GM12878 (cell line): ENCODE results near the gene NTRK3. TPM values are rescaled to one million over a fixed set of nuclear protein-coding genes. Genes with fewer than 3 reads are reported as not detected.

Experiments
- ATAC-seq: fragments of 200-7000 bp; cut with Tn5 transposase; 3 replicates; pipeline ENCODE4 v1.9.1; 2020; ENCODE audit warnings: mild to moderate bottlenecking, moderate library complexity
- BruUV-seq: library from RNA; stranded (reverse); fragments of 400-500 nt; replicated peaks from 2 replicates; lab custom pipeline; 2021; lab: Mats Ljungman, UMichigan
- CTCF ChIA-PET: fragments of 300-600 bp; sonication (Branson Sonifier 250); formaldehyde crosslinking; extraction: SDS; loops from one replicate; lab custom pipeline; 2021; ENCODE audit warnings: inconsistent platforms; lab: Yijun Ruan, JAX
- POLR2A ChIA-PET: fragments of 350-600 bp; formaldehyde crosslinking; extraction: SDS; loops from one replicate; lab custom pipeline; 2021; ENCODE audit warnings: inconsistent platforms; lab: Charles Lee
- RAD21 ChIA-PET: fragments of 300-600 bp; sonication (Branson Sonifier 250); formaldehyde crosslinking; loops from one replicate; lab custom pipeline; 2023; ENCODE audit warnings: antibody characterized with exemption; ENCODE audit not compliant: unreplicated experiment; lab: Charles Lee
- SMC1A ChIA-PET: fragments of 300-600 bp; sonication (Branson Sonifier 250); formaldehyde crosslinking; loops from one replicate; lab custom pipeline; 2023; ENCODE audit not compliant: unreplicated experiment, uncharacterized antibody; lab: Charles Lee
- DNase-seq: peaks from one replicate; pipeline ENCODE4 v3.0.0-alpha.2; 2011; ENCODE audit warnings: low read depth, low spot score
- FAIRE-seq: peaks from 3 replicates; lab custom pipeline; 2011; peaks lifted over from hg19 to GRCh38; lab: Jason Lieb, UNC
- H2AFZ ChIP-seq: 2 replicates; pipeline ENCODE4 v1.6.0; 2011; ENCODE audit warnings: low read depth, low read length, control low read depth; ENCODE audit not compliant: control insufficient read depth
- H3K27ac ChIP-seq: 2 replicates; pipeline ENCODE4 v1.5.1; 2011; ENCODE audit warnings: control low read depth; ENCODE audit not compliant: control insufficient read depth, insufficient read depth
- H3K27me3 ChIP-seq, 2 experiments: replicated peaks in 1 of 2; 2 replicates each; pipeline versions ENCODE4 v1.6.0 to v1.6.1; 2011; ENCODE audit warnings: low read length in 1 of 2; ENCODE audit not compliant: control insufficient read depth in 2 of 2, insufficient read depth in 2 of 2
- H3K36me3 ChIP-seq, 2 experiments: 2 replicates each; pipeline ENCODE4 v1.5.1; 2011; ENCODE audit warnings: low read length in 1 of 2; ENCODE audit not compliant: control insufficient read depth in 2 of 2, insufficient read depth in 2 of 2
- H3K4me1 ChIP-seq: 2 replicates; pipeline ENCODE4 v1.6.1; 2011; ENCODE audit warnings: mild to moderate bottlenecking, low read length, moderate library complexity, mixed read lengths; ENCODE audit not compliant: control insufficient read depth, insufficient read depth
- H3K4me2 ChIP-seq: 2 replicates; pipeline ENCODE4 v1.6.0; 2011; ENCODE audit warnings: control low read depth; ENCODE audit not compliant: control insufficient read depth, insufficient read depth
- H3K4me3 ChIP-seq: fragments of 200-600 bp; sonication (generic); 2 replicates; pipeline ENCODE4 v1.5.1; 2016
- H3K79me2 ChIP-seq: 2 replicates; pipeline ENCODE4 v1.6.0; 2011; ENCODE audit warnings: low read length; ENCODE audit not compliant: control insufficient read depth, insufficient read depth
- H3K9ac ChIP-seq: 2 replicates; pipeline ENCODE4 v1.8.0; 2011; ENCODE audit warnings: low read length, control low read depth, mixed read lengths; ENCODE audit not compliant: control insufficient read depth, insufficient read depth
- H3K9me3 ChIP-seq: replicated peaks from 3 replicates; pipeline ENCODE4 v1.5.1; 2011; ENCODE audit warnings: mild to moderate bottlenecking, low read length; ENCODE audit not compliant: control insufficient read depth, insufficient read depth
- H4K20me1 ChIP-seq: 2 replicates; pipeline ENCODE4 v1.6.0; 2011; ENCODE audit not compliant: control insufficient read depth, insufficient read depth
- BCL11A ChIP-seq: IDR thresholded peaks from 2 replicates; pipeline ENCODE4 v1.6.1; 2011; ENCODE audit warnings: low read depth, low read length
- DPF2 ChIP-seq: fragments of 450-650 bp; IDR thresholded peaks from 2 replicates; pipeline ENCODE4 v1.6.1; 2017; ENCODE audit warnings: mild to moderate bottlenecking
- POU2F2 ChIP-seq: IDR thresholded peaks from 3 replicates; pipeline ENCODE4 v1.6.1; 2011; ENCODE audit warnings: low read depth, mild to moderate bottlenecking, low read length, borderline replicate concordance
- RFX5 ChIP-seq: IDR thresholded peaks from 2 replicates; pipeline ENCODE4 v1.6.1; 2011; ENCODE audit warnings: low read depth, low read length, improper control_type of control experiment
- SPI1 ChIP-seq: IDR thresholded peaks from 2 replicates; pipeline ENCODE4 v1.6.1; 2011; ENCODE audit warnings: low read depth, mild to moderate bottlenecking, low read length, moderate library complexity, borderline replicate concordance; ENCODE audit not compliant: insufficient read depth
- STAT1 ChIP-seq: fragments of 450-650 bp; conservative IDR thresholded peaks from 2 replicates; pipeline ENCODE4 v1.6.1; 2014; ENCODE audit warnings: antibody characterized with exemption, mild to moderate bottlenecking
- TCF12 ChIP-seq: IDR thresholded peaks from 2 replicates; pipeline ENCODE4 v1.6.1; 2011; ENCODE audit warnings: low read depth, mild to moderate bottlenecking, low read length
- ZNF24 ChIP-seq: fragments of 450-650 bp; IDR thresholded peaks from 2 replicates; pipeline ENCODE4 v1.6.1; 2017; ENCODE audit warnings: antibody characterized with exemption, mild to moderate bottlenecking
- WGBS: methylation state at CpG from one replicate; pipeline ENCODE4 v1.1.6; 2016; ENCODE audit warnings: low lambda C conversion rate; ENCODE audit not compliant: insufficient replicate concordance, insufficient coverage; ENCODE audit errors: missing lambda C conversion rate; 5-methylcytosine and 5-hydroxymethylcytosine counted together
- in situ Hi-C: fragments of 300-500 bp; cut with MboI; formaldehyde crosslinking; loops from 9 replicates; pipeline ENCODE4 v1.14.3; 2018; ENCODE audit warnings: mixed read lengths
- intact Hi-C: fragments of 100-400 bp; cut with micrococcal nuclease; formaldehyde crosslinking; loops from one replicate; pipeline ENCODE4 v1.14.2; 2022; ENCODE audit not compliant: unreplicated experiment
- polyA plus RNA-seq, 11 experiments: library from polyadenylated mRNA; depleted of rRNA in 4 of 11; unstranded in 6 of 11; stranded (reverse) in 5 of 11; fragments of >200 nt; fragmentation: Nextera tagmentation in 4 of 11; fragmentation: Illumina TruSeq in 1 of 11; extraction: Ambion mirVana in 4 of 11; extraction: Trizol in 1 of 11; gene quantifications; 1 replicate in 1 of 11; 2 replicates in 10 of 11; pipeline versions ENCODE4 v1.2.1 to v1.2.3, GENCODE V29; 2011 to 2016; ENCODE audit warnings: inconsistent platforms in 2 of 11, missing spikeins in 2 of 11, low read depth in 1 of 11
- total RNA-seq, 4 experiments: library from RNA; depleted of rRNA in 3 of 4; stranded (reverse); fragments of >200 nt in 3 of 4; fragmentation: Illumina TruSeq in 1 of 4; extraction: Trizol in 1 of 4; gene quantifications; 2 replicates each; pipeline versions ENCODE4 v1.2.1 to v1.2.3, GENCODE V29; 2013 to 2021
- TF ChIP-seq, protein P1 (sequence below): fragments of 450-650 bp; formaldehyde crosslinking; IDR thresholded peaks from 2 replicates; pipeline ENCODE4 v1.4.0; 2020; ENCODE audit warnings: mild to moderate bottlenecking, moderate library complexity
- TF ChIP-seq, protein P2 (sequence below): fragments of 450-650 bp; IDR thresholded peaks from 2 replicates; pipeline ENCODE4 v1.6.1; 2017; ENCODE audit warnings: borderline replicate concordance
- TF ChIP-seq, protein P3 (sequence below): fragments of 450-650 bp; IDR thresholded peaks from 2 replicates; pipeline ENCODE4 v1.6.1; 2016; ENCODE audit warnings: mild to moderate bottlenecking, moderate library complexity, borderline replicate concordance
- TF ChIP-seq, protein P4 (sequence below): IDR thresholded peaks from 2 replicates; pipeline ENCODE4 v1.6.1; 2012; ENCODE audit warnings: low read depth, low read length, improper control_type of control experiment
- TF ChIP-seq, protein P5 (sequence below): fragments of 450-650 bp; IDR thresholded peaks from 2 replicates; pipeline ENCODE4 v1.6.1; 2016; ENCODE audit warnings: mild to moderate bottlenecking

NTRK3 gene
- total and polyA plus RNA-seq, 10 of the 15 experiments (the other 5 are each of a cell fraction or from before 2014, with no cell fraction given) = not detected

DNA sequence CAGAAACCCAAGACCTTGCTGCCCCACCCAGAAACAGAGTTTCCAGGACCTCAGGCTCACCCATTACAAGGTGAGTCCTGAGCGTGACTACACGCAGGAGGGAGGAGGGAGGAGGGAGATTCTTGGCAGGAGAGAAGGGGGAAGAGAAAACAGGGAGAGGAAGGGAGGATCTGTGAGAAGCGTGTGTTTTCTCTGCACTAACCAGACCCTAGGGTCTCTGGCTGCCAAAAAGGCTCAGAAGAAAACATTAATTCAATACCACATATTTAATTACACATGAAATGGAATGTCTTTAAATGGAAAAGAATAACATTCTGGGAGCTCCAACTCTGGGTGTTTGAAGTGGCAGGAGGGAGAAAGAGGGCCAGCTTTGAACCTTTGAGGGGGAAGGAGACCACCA lies 309.0 kb downstream of the NTRK3 start (continued):
- TF ChIP-seq, protein P1, sequence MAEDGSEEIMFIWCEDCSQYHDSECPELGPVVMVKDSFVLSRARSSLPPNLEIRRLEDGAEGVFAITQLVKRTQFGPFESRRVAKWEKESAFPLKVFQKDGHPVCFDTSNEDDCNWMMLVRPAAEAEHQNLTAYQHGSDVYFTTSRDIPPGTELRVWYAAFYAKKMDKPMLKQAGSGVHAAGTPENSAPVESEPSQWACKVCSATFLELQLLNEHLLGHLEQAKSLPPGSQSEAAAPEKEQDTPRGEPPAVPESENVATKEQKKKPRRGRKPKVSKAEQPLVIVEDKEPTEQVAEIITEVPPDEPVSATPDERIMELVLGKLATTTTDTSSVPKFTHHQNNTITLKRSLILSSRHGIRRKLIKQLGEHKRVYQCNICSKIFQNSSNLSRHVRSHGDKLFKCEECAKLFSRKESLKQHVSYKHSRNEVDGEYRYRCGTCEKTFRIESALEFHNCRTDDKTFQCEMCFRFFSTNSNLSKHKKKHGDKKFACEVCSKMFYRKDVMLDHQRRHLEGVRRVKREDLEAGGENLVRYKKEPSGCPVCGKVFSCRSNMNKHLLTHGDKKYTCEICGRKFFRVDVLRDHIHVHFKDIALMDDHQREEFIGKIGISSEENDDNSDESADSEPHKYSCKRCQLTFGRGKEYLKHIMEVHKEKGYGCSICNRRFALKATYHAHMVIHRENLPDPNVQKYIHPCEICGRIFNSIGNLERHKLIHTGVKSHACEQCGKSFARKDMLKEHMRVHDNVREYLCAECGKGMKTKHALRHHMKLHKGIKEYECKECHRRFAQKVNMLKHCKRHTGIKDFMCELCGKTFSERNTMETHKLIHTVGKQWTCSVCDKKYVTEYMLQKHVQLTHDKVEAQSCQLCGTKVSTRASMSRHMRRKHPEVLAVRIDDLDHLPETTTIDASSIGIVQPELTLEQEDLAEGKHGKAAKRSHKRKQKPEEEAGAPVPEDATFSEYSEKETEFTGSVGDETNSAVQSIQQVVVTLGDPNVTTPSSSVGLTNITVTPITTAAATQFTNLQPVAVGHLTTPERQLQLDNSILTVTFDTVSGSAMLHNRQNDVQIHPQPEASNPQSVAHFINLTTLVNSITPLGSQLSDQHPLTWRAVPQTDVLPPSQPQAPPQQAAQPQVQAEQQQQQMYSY (CRISPR knock-in tag) = no peak

DNA sequence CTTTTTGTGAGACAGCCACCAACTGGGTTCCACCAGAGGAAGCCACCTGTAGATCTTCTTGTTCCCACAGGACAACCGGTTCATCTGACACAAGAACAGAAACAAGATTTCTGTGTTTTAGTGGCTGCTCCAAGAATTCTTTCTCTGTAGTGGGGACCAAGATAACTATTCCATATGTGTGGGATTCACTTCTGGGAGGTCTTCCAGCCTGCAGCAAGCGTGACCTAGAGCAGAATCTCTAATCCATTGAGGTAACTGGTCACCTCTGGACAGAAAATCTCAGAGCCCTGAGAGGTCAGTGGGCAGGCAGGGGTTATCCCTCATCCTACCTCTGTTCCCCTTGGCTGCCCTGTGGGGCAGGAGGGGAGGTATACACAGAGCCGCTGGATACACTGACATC lies 311.3 kb downstream of the NTRK3 start:
- ATAC-seq (no peak), DNase-seq (no peak), FAIRE-seq (no peak)
- no peaks in the 10 kb centered on the region for H4K20me1 ChIP-seq
- no peak overlapping the region for H3K27ac ChIP-seq
- H3K9ac ChIP-seq = no peak overlapping the region
- POLR2A ChIA-PET = no interaction called here
- in situ Hi-C loops = no loop called here
- H2AFZ ChIP-seq = no peak overlapping the region
- no peaks in the 10 kb centered on the region for H3K36me3 ChIP-seq
- no peaks in the 10 kb centered on the region for H3K9me3 ChIP-seq
- CTCF ChIA-PET = no interaction called here
- SMC1A ChIA-PET = no interaction called here
- no peaks in the 10 kb centered on the region; a peak in 1 of 4 replicates for H3K27me3 ChIP-seq
- intact Hi-C loops = no loop called here
- H3K4me2 ChIP-seq = no peak overlapping the region
- no peak overlapping the region for H3K4me3 ChIP-seq
- WGBS = 36% methylated on average over 3 of the region's 3 CpGs
- no peaks in the 10 kb centered on the region for H3K4me1 ChIP-seq
- no peaks in the 10 kb centered on the region for H3K79me2 ChIP-seq
- RAD21 ChIA-PET = no interaction called here
- BruUV-seq = no TSS peak
- TF ChIP-seq POU2F2 (no peak), SPI1 (no peak), RFX5 (no peak), ZNF24 (no peak), BCL11A (no peak), DPF2 (no peak), STAT1 (no peak), TCF12 (no peak)
- TF ChIP-seq, protein P2, sequence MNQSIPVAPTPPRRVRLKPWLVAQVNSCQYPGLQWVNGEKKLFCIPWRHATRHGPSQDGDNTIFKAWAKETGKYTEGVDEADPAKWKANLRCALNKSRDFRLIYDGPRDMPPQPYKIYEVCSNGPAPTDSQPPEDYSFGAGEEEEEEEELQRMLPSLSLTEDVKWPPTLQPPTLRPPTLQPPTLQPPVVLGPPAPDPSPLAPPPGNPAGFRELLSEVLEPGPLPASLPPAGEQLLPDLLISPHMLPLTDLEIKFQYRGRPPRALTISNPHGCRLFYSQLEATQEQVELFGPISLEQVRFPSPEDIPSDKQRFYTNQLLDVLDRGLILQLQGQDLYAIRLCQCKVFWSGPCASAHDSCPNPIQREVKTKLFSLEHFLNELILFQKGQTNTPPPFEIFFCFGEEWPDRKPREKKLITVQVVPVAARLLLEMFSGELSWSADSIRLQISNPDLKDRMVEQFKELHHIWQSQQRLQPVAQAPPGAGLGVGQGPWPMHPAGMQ = no peak
- TF ChIP-seq, protein P3, sequence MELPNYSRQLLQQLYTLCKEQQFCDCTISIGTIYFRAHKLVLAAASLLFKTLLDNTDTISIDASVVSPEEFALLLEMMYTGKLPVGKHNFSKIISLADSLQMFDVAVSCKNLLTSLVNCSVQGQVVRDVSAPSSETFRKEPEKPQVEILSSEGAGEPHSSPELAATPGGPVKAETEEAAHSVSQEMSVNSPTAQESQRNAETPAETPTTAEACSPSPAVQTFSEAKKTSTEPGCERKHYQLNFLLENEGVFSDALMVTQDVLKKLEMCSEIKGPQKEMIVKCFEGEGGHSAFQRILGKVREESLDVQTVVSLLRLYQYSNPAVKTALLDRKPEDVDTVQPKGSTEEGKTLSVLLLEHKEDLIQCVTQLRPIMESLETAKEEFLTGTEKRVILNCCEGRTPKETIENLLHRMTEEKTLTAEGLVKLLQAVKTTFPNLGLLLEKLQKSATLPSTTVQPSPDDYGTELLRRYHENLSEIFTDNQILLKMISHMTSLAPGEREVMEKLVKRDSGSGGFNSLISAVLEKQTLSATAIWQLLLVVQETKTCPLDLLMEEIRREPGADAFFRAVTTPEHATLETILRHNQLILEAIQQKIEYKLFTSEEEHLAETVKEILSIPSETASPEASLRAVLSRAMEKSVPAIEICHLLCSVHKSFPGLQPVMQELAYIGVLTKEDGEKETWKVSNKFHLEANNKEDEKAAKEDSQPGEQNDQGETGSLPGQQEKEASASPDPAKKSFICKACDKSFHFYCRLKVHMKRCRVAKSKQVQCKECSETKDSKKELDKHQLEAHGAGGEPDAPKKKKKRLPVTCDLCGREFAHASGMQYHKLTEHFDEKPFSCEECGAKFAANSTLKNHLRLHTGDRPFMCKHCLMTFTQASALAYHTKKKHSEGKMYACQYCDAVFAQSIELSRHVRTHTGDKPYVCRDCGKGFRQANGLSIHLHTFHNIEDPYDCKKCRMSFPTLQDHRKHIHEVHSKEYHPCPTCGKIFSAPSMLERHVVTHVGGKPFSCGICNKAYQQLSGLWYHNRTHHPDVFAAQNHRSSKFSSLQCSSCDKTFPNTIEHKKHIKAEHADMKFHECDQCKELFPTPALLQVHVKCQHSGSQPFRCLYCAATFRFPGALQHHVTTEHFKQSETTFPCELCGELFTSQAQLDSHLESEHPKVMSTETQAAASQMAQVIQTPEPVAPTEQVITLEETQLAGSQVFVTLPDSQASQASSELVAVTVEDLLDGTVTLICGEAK = no peak
- TF ChIP-seq, protein P4, sequence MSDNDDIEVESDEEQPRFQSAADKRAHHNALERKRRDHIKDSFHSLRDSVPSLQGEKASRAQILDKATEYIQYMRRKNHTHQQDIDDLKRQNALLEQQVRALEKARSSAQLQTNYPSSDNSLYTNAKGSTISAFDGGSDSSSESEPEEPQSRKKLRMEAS = no peak
- TF ChIP-seq, protein P5, sequence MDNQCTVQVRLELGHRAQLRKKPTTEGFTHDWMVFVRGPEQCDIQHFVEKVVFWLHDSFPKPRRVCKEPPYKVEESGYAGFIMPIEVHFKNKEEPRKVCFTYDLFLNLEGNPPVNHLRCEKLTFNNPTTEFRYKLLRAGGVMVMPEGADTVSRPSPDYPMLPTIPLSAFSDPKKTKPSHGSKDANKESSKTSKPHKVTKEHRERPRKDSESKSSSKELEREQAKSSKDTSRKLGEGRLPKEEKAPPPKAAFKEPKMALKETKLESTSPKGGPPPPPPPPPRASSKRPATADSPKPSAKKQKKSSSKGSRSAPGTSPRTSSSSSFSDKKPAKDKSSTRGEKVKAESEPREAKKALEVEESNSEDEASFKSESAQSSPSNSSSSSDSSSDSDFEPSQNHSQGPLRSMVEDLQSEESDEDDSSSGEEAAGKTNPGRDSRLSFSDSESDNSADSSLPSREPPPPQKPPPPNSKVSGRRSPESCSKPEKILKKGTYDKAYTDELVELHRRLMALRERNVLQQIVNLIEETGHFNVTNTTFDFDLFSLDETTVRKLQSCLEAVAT = no peak
